Measurements from ENCODE around the gene CMTM4.
"Not testable (repeated sequence)": the region's sequence is repeated elsewhere in the genome, so short reads cannot be mapped to it uniquely, and the experiment has no call there.

CMTM4 gene

DNA sequence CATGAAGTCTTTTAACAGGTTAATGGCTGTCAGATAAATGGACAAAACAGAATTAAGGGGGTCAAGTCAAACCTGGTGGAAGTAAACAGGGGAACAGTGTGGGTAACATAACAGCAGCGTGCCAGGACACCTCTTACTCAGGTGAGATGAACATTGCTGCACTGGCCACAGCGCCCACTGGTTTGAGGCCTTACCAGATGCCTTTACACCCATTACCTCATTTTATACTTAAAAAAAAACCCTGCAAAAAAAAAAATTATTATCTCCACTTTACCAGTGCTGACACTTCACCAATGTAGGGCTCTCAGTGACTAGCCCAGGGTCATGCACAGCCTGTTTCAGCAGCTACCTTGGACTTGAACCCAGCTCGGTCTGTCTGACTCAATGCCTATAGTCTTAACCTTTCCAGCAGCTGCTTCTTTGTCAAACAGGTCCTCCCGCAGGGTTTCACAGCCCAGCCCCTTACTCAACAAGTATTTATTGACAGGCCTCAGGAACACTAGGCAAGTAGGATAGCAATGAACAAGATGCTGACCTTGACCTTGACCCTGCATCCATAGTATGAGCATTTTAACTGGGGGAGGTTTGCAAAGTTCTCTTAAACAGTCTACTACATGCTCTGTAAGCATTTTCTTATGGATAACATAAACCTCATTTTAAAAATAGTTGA lies 61.9 kb downstream of the CMTM4 start:
- DNase-seq (ENCODE audit: extremely low spot score): no peak
- TF ChIP-seq, protein P1, sequence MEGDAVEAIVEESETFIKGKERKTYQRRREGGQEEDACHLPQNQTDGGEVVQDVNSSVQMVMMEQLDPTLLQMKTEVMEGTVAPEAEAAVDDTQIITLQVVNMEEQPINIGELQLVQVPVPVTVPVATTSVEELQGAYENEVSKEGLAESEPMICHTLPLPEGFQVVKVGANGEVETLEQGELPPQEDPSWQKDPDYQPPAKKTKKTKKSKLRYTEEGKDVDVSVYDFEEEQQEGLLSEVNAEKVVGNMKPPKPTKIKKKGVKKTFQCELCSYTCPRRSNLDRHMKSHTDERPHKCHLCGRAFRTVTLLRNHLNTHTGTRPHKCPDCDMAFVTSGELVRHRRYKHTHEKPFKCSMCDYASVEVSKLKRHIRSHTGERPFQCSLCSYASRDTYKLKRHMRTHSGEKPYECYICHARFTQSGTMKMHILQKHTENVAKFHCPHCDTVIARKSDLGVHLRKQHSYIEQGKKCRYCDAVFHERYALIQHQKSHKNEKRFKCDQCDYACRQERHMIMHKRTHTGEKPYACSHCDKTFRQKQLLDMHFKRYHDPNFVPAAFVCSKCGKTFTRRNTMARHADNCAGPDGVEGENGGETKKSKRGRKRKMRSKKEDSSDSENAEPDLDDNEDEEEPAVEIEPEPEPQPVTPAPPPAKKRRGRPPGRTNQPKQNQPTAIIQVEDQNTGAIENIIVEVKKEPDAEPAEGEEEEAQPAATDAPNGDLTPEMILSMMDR (IDR thresholded peaks at IDR 0.05; ENCODE audit: control extremely low read depth, extremely low read depth, low read depth, missing control alignments): no peak
- ChIA-PET POLR2A (no interaction called here), CTCF (interaction anchor here (0.9 to 4.7 kb wide), 3 partner anchors 14 to 28 kb away, joined by 4 to 35 read pairs (median 6); no protein-coding TSS in a partner anchor)

DNA sequence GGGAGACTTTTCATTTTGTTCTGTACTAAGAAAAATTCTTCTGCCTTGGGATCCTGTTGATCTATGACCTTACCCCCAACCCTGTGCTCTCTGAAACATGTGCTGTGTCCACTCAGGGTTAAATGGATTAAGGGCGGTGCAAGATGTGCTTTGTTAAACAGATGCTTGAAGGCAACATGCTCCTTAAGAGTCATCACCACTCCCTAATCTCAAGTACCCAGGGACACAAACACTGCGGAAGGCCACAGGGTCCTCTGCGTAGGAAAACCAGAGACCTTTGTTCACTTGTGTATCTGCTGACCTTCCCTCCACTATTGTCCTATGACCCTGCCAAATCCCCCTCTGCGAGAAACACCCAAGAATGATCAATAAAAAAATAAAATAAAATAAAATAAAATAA lies 65.0 kb downstream of the CMTM4 start:
- DNase-seq (ENCODE audit: extremely low spot score); POLR2A ChIA-PET: not testable (repeated sequence)
- CTCF ChIA-PET: interaction anchor here (1.4 to 4.7 kb wide), 2 partner anchors 19 to 23 kb away, joined by 4 to 35 read pairs; no protein-coding TSS in a partner anchor

DNA sequence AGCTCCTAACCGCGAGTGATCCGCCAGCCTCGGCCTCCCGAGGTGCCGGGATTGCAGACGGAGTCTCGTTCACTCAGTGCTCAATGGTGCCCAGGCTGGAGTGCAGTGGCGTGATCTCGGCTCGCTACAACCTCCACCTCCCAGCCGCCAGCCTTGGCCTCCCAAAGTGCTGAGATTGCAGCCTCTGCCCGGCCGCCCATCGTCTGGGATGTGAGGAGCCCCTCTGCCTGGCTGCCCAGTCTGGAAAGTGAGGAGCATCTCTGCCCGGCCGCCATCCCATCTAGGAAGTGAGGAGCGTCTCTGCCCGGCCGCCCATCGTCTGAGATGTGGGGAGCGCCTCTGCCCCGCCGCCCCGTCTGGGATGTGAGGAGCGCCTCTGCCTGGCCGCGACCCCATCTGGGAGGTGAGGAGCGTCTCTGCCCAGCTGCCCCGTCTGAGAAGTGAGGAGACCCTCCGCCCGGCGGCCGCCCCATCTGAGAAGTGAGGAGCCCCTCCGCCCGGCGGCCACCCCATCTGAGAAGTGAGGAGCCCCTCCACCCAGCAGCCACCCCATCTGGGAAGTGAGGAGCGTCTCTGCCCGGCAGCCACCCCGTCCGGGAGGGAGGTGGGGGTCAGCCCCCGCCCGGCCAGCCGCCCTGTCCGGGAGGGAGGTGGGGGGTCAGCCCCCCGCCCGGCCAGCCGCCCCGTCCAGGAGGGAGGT lies 65.8 kb downstream of the CMTM4 start:
- CTCF ChIA-PET; POLR2A ChIA-PET; DNase-seq (ENCODE audit: extremely low spot score): not testable (repeated sequence)

DNA sequence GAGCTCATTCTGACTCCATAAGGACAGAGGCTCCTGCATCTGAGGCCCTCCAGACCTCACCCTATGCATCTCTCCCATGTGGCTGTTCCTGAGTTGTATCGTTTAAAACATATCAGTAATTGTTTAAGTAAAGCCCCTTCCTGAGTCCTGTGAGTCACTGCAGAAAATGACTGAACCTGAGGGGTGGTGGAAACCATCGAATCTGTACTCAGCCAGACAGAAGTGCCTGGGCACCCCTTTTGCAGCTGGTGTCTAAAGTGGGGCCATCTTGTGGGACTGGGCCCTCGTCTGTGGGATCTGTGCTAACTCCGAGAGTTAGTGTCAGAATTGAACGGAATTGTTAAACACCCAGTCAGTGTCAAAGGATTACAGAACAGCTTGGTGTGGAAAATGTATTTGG lies 66.7 kb downstream of the CMTM4 start:
- DNase-seq (ENCODE audit: extremely low spot score): no peak
- CTCF ChIA-PET: interaction anchor here (1.0 to 1.8 kb wide), 3 partner anchors 13 to 21 kb away, joined by 3 to 5 read pairs (median 3); no protein-coding TSS in a partner anchor
- TF ChIP-seq, protein P1 (IDR thresholded peaks at IDR 0.05; ENCODE audit: control extremely low read depth, extremely low read depth, low read depth, missing control alignments): no peak
- POLR2A ChIA-PET: no interaction called here

DNA sequence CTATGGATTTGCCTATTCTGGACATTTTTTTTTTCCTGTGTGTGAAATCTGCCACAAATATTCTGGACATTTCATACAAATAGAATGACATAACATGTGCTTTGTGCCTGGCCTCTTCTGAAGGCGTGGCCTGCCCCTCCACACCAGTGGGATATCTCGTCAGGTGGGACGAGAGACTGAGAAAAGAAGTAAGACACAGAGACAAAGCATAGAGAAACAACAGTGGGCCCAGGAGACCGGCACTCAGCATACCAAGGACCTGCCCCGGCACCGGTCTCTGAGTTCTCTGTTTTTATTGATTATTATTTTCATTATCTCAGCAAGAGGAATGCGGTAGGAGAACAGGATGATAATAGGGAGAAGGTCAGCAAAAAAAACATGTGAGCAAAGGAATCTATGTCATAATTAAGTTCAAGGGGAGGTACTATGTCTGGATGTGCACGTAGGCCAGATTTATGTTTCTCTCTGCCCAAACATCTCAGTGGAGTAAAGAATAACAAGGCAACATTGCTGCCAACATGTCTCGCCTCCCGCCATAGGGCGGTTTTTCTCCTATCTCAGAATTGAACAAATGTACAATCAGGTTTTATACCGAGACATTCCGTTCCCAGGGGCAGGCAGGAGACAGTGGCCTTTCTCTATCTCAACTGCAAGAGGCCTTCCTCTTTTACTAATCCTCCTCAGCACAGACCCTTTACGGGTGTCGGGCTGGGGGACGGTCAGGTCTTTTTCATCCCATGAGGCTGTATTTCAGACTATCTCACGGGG lies 68.7 kb downstream of the CMTM4 start:
- CTCF ChIA-PET; DNase-seq (ENCODE audit: extremely low spot score); POLR2A ChIA-PET: not testable (repeated sequence)

DNA sequence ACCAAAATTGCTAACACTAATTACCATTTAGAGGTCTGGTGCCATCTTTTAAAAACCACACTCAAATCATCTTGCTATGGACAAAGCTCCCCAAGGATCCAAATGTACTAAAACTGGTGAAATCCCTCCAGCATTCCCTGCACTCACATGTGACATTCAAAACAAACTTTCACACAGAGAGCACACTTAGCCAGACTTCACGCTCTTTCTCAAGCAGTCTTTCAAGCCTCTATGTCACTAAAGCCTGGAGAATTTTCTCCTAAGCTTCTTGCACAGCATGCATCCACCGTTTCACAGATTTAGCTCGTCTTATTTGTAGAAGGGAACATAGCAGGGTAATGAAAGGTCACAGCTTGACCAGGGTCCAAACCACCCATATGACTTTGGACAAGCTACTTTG lies 72.8 kb downstream of the CMTM4 start:
- CTCF ChIA-PET: interaction anchor here (0.7 to 2.1 kb wide), 6 partner anchors 12 to 217 kb away, joined by 3 to 7 read pairs (median 4); partner anchors contain the start of gene CMTM3
- TF ChIP-seq, protein P1 (IDR thresholded peaks at IDR 0.05; ENCODE audit: control extremely low read depth, extremely low read depth, low read depth, missing control alignments): no peak
- no peak for DNase-seq (ENCODE audit: extremely low spot score)
- POLR2A ChIA-PET: no interaction called here

DNA sequence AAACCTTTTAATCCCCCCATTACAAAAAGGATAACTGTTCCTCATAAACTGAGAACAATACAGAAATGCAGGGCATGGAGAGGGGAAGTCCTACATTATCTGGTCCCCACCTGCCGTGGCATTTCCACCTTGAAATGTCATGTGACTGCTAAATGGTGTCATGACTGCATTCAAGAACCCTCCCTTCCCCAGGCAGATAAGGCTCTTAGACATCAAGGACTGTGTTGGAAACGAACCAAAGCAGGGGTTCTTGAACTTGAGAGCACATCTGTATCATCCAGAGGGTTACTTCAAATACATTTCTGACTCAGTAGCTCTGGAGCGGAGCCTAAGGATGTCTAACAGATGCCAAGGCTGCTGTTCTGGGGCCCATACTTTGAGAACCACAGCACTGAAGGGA lies 73.7 kb downstream of the CMTM4 start:
- POLR2A ChIA-PET: no interaction called here
- DNase-seq (ENCODE audit: extremely low spot score): no peak
- CTCF ChIA-PET: interaction anchor here (2.0 kb wide), 1 partner anchor 28 kb away, joined by 6 read pairs; no protein-coding TSS in a partner anchor
- TF ChIP-seq, protein P1 (IDR thresholded peaks at IDR 0.05; ENCODE audit: control extremely low read depth, extremely low read depth, low read depth, missing control alignments): no peak

DNA sequence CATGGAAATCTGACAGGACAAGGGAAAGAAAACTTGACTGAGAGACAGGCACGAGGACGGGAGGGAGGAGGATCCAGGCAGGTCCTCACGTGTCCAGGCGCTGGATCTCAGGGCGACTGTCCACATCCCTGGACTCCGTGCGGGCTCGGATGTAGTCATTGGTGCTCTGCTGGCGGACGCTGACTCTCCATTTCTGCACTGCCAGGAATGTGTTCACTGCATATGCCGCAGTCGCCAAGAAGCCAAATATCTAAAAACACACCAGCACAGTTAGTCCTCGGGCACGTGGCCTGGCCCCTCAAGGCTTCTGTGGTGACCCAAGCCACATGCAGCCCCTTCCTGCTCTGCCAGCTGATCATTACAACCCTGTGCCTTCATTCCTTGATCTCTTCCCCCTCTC lies 74.6 kb downstream of the CMTM4 start:
- CTCF ChIA-PET: interaction anchor here (2.0 kb wide), 1 partner anchor 29 kb away, joined by 6 read pairs; no protein-coding TSS in a partner anchor
- TF ChIP-seq, protein P1 (IDR thresholded peaks at IDR 0.05; ENCODE audit: control extremely low read depth, extremely low read depth, low read depth, missing control alignments): no peak

More for the DNA sequence above, 74.6 kb downstream of the CMTM4 start:
- DNase-seq (ENCODE audit: extremely low spot score): no peak
- POLR2A ChIA-PET: no interaction called here

Data from GM10248 (cell line).